GM18520 (cell line): ENCODE measurements around the gene DMRT2.
A peak's percentile ranks its signal among the peaks of the same experiment; 100 is the strongest.

Experiments used
- ATAC-seq: cut with Tn5 transposase; IDR thresholded peaks from one replicate; pipeline ENCODE4 v1.9.1; 2021; ENCODE audit not compliant: unreplicated experiment

The DMRT2 gene

GRCh38 chr9:1050125-1050895, at the start of gene DMRT2:
Gene DMRT2 (plus strand): TSS chr9:1050357. CDS start chr9:1051614, 1,257 bp downstream.
- ATAC-seq, result peak; percentile 64

DNA sequence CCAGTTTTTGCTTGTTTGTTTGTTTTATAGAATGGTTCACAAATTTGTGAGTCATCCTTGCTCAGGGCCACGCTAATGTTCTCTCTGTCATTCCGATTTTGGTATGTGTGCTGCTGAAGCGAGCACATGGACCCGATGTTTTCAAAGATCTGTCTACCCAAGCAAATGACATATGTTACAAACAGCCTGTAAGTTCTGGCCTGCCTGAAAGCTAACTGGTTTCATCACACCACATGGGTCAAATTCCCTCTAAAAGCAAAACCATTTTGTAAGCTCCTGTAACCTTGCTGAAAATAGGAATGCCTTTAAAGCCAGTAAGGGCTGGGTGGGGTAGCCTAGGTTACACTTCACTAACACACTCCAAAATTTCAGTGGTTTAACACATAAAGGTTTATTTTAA, 48.3 kb upstream of the DMRT2 start:
- no peak for ATAC-seq

- no peak for ATAC-seq
These were observed 47.5 kb upstream of the DMRT2 start for GRCh38 chr9:1002678-1003077.

GRCh38 chr9:1005043-1005667, 45.0 kb upstream of the DMRT2 start:
- peak; percentile 58 for ATAC-seq

GRCh38 chr9:1007312-1007711, 42.8 kb upstream of the DMRT2 start:
- ATAC-seq, result no peak

DNA sequence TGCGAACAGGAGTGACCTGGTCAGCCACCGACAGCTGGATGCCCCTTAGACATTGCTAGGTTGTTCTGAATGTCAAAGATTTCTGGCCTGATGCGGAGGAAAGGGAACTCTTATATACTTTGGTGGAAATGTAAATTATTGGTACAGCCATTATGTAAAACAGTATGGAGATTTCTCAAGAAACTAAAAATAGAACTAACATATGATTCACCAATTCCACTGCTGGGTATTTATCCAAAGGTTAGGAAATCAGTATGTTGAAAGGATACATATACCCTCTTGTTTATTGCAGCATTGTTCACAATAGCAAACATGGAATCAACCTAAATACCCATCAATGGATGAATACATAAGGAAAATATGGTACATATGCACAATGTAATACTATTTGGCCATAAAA, 41.9 kb upstream of the DMRT2 start:
- no peak for ATAC-seq

DNA sequence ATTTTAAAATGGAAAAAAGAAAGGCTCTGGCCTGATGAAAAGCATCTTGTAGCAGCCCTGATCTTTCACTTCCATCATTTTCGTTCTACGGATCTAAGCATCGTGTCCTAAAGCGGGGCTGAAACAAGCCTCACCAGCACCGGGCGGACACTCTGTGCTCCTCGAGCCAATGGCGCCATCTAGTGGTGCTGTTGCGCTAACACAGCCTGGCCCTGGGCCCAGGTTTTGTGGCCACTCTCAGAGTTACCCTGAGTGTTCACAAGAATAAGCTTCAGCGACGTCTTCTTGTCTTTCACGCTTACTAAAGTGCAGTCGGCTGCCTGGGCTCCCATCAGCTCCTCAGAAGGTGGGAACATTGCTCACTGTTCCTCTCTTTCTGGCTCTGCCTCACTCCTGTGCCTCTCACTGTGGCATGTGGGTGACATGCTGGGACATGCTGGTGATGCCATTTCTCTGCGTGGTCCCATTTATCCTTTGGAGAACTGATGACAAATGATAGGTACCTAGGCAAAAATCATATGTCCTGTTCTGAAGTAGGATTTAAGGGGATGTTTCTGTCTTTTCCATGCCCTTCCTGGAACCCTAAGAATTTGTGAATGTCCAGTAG, 41.0 kb upstream of the DMRT2 start:
- peak; percentile 86 for ATAC-seq

DNA sequence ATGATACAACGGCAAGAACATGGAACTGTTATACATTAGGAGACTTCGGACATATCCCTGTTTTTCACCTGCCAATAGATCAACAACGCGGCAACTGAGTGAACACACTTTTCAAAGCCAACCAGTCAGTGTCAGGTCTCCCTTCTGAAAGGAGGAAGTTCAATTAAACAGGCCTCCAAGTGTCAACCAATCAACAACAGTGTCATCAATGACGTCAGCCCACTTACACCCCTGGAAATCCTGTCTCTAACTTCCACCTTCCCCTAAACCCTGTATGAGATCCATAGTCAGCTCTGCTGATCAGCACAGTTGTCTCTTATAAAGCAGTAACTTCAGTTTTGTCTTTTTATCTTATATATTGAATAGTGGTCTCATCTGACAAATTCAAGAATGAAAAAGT, 37.1 kb upstream of the DMRT2 start:
- ATAC-seq, result no peak

- no peak for ATAC-seq
These were observed 35.9 kb upstream of the DMRT2 start for GRCh38 chr9:1014225-1014624.

DNA sequence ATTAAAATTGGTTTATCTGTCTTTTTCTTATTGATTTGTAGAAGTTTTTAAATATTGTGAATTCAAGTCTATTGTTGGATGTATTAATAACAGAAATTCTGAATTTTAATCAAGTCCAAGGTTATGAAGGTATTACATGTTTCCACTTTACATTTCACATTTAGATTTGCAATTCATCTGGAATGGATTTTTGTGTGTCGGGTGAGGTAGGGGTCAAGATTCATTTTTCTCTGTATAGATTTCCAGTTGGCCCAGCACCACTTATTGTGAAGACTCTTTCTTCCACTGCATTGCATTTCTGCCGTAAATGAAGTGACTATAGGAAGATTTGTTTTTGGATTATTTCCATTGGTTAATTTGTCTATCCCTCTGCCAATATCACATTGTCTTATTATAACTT, 35.5 kb upstream of the DMRT2 start:
- no peak for ATAC-seq

GRCh38 chr9:1018121-1018520, 32.0 kb upstream of the DMRT2 start:
- no peak for ATAC-seq

GRCh38 chr9:1024112-1024511, 26.0 kb upstream of the DMRT2 start:
- no peak for ATAC-seq

DNA sequence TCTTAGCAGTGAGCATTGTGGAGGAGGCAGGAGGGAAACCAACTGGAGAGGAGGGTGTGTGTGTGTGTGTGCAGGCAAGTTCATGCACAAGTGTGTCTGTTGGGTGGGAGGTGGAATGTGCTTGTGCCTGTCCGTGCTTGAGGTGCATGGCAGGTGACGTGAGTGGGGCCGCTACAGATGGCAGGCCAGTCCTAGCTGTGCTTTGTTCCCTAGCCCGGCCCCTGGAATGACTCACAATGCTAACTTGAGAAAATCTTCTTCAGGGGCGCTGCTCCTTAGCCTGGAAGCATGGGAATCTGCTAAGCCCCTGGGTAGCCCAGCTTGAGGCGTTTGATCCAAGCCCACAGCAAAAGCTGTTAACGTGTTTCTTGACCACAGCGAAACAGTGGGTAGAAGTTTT, 25.0 kb upstream of the DMRT2 start:
- ATAC-seq, result no peak

DNA sequence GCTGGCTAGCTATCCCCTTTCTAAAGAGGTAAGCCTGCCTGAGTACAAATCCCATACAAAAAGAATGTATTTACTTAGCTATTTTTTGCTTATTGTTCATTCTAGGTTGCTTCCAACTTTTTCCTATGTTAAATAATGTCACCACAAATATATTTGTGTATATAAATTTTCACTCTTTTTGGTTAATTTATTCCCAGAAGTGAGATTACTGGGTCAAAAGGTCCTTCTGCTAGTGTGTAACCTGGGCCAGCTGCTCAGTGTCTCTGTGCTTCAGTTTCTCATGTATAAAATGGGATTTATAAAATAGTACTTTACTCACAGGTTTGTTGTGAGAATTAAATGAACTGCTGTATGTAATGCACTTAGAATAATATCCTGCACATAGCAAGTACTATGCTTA, 23.9 kb upstream of the DMRT2 start:
- ATAC-seq, result no peak

GRCh38 chr9:1028501-1029190, 21.5 kb upstream of the DMRT2 start:
- no peak for ATAC-seq

- no peak for ATAC-seq
These were observed 18.1 kb upstream of the DMRT2 start for GRCh38 chr9:1031951-1032601.

DNA sequence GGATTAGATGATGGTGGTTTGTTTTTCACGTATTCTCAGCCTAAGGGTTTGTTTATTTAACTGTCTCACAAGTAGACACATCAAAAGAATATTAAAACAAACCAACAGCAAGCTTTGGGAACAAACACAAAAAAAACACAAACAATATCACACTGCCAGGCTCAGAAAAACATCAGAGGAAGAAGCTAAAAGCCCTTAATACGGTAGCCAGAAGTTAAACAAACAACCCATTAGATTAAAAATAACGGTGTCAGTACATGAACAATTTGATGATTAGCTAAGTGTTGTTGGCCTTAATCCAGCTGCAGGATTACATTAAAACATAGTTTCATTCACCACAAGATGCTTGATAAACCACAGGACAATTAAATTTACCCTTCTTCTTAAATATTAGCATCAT, 15.9 kb upstream of the DMRT2 start:
- no peak for ATAC-seq

DNA sequence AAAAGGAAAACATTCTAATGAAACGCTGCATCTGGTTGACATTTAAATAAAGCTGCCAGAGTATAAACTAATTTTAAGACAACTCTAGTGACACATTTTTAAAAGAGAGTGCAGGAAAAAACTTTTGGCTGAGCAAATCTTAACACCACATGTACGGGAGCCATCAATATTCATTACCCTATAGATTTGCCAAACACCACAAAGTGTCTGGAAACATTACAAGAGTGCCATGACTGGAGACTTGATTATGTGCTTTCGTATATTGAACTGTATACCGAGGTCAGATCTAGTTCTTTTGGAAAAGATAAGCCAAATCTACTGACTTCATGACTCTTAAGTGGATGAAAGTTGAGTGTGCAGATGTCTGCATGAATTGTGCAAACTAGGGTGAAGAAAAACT, 10.6 kb upstream of the DMRT2 start:
- ATAC-seq, result no peak

DNA sequence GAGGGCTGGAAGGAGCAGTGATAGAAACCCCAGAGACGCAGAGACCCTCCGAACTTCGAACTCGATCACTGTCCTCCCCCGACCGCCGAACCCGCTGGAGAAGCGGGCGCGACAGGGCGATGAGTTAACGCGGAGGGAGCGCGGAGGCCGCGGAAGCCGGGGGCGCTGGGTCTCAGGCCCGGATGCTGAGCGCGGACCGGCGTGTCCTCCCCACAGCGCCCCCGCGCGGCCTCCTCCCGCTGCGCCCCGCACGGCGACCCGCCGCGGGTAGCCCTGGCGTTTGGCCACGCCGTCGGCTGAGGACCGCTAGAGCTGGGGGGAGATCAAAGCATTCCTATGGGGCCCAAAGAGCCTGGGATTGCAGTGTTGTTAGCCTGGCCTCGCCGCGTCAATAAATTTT, 7.7 kb upstream of the DMRT2 start:
- ATAC-seq, result no peak

GRCh38 chr9:1044643-1045042, 5.5 kb upstream of the DMRT2 start:
- ATAC-seq, result no peak
